Measurements from ENCODE around the gene GAS7. TPM values are rescaled to one million over a fixed set of nuclear protein-coding genes. Genes with fewer than 3 reads are reported as not detected.

Gene GAS7
- total RNA-seq, 1 donor from 2014 or later = 2.9 TPM

DNA sequence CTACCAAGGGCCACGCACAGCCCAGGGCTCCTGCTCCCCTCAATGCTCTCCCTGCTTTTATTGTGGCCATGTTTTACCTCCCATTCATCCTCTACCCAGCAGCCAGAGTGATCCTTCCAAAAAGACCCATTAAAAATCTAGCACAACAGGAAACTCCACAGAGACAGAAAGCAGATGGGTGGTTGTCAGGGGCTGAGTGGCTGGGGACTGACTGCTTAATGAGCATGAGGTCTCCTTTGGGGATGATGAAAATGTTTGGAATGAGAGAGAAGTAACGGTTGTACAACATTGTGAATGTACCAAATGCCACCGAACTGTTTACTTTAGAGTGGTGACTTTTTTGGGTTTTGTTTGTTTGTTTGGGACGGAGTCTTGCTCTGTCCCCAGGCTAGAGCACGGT lies 107.4 kb downstream of the GAS7 start:
- TF ChIP-seq EZH2phosphoT487 (IDR thresholded peaks at IDR 0.05) = no peak
- TF ChIP-seq, protein P1, sequence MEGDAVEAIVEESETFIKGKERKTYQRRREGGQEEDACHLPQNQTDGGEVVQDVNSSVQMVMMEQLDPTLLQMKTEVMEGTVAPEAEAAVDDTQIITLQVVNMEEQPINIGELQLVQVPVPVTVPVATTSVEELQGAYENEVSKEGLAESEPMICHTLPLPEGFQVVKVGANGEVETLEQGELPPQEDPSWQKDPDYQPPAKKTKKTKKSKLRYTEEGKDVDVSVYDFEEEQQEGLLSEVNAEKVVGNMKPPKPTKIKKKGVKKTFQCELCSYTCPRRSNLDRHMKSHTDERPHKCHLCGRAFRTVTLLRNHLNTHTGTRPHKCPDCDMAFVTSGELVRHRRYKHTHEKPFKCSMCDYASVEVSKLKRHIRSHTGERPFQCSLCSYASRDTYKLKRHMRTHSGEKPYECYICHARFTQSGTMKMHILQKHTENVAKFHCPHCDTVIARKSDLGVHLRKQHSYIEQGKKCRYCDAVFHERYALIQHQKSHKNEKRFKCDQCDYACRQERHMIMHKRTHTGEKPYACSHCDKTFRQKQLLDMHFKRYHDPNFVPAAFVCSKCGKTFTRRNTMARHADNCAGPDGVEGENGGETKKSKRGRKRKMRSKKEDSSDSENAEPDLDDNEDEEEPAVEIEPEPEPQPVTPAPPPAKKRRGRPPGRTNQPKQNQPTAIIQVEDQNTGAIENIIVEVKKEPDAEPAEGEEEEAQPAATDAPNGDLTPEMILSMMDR (IDR thresholded peaks at IDR 0.05) = no peak
- TF ChIP-seq EZH2 (IDR thresholded peaks at IDR 0.05) = no peak
- peaks cover 8% of the 10 kb centered on the region for H3K9me3 Mint-ChIP-seq
- no peak overlapping the region for H3K27ac Mint-ChIP-seq

DNA sequence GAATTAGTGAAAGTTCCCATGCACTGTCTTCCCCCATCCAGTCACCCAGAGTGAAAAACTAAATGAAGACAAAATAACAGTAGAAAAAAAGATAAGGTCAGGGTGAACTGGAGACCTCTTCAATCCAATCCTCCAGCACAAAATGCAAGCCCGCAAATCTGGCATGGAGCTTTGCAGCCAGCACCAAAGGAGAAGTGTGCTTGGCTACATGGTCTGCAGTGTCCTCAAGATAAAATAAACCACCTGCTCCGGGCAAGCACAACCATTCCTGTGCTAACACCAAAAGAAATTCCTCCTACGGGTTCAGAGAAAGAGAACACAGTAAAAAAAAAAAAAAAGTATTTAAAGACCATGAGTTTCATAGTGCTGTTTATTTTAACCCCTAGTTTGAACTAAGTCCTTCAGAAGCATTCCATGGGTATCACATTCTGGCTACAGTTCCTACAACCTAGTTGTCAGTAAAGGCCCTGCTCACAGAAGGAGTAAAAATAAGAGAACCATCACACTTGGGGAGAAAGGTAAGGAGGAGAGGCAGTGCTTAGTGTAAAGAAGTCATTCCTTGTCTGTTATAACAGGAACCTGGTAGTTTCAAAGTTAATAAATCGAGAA lies 109.1 kb downstream of the GAS7 start:
- H3K36me3 ChIP-seq = no peaks in the 10 kb centered on the region
- H3F3A ChIP-seq (ENCODE audit: low read depth) = no peaks in the 10 kb centered on the region
- no peaks in the 10 kb centered on the region for H3K4me1 ChIP-seq
- H3K4me3 Mint-ChIP-seq = no peak overlapping the region
- no peak for DNase-seq (ENCODE audit: low spot score)
- H3K27me3 ChIP-seq = no peaks in the 10 kb centered on the region
- no peak overlapping the region for H3K4me3 ChIP-seq
- H3K36me3 Mint-ChIP-seq = no peaks in the 10 kb centered on the region
- no peak for TF ChIP-seq EZH2phosphoT487 (IDR thresholded peaks at IDR 0.05)
- TF ChIP-seq, protein P1 (IDR thresholded peaks at IDR 0.05) = no peak
- TF ChIP-seq EZH2 (IDR thresholded peaks at IDR 0.05) = no peak
- no peaks in the 10 kb centered on the region for H3K9me3 ChIP-seq (ENCODE audit: low read depth)
- peaks cover 2% of the 10 kb centered on the region for H3K27me3 Mint-ChIP-seq (ENCODE audit: insufficient read depth, low read depth)
- peaks cover 24% of the 10 kb centered on the region for H3K4me1 Mint-ChIP-seq
- H3K27ac ChIP-seq = no peak overlapping the region
- no peaks in the 10 kb centered on the region for H4K20me1 ChIP-seq (ENCODE audit: low read depth)
- no peak overlapping the region for H3K4me2 ChIP-seq
- H3K9me3 Mint-ChIP-seq = peaks cover 8% of the 10 kb centered on the region
- no peak overlapping the region for H2AFZ ChIP-seq (replicated peaks)
- no peak overlapping the region for H3K27ac Mint-ChIP-seq
- no peak overlapping the region for H3K9ac ChIP-seq
- no peaks in the 10 kb centered on the region for H3K79me2 ChIP-seq (ENCODE audit: low read depth)

More for the DNA sequence above, 107.4 kb downstream of the GAS7 start:
- Histone ChIP-seq H3K4me1 (no peaks in the 10 kb centered on the region), H3K27me3 (no peaks in the 10 kb centered on the region), H4K20me1 (ENCODE audit: low read depth) (no peaks in the 10 kb centered on the region), H2AFZ (replicated peaks) (no peak overlapping the region), H3K4me3 (no peak overlapping the region), H3F3A (ENCODE audit: low read depth) (no peaks in the 10 kb centered on the region), H3K9me3 (ENCODE audit: low read depth) (no peaks in the 10 kb centered on the region), H3K4me2 (no peak overlapping the region), H3K36me3 (no peaks in the 10 kb centered on the region), H3K79me2 (ENCODE audit: low read depth) (no peaks in the 10 kb centered on the region), H3K27ac (no peak overlapping the region), H3K9ac (no peak overlapping the region)
- no peaks in the 10 kb centered on the region for H3K36me3 Mint-ChIP-seq
- DNase-seq (ENCODE audit: low spot score) = no peak
- peaks cover 19% of the 10 kb centered on the region for H3K4me1 Mint-ChIP-seq
- peaks cover 4% of the 10 kb centered on the region for H3K27me3 Mint-ChIP-seq (ENCODE audit: insufficient read depth, low read depth)
- H3K4me3 Mint-ChIP-seq = no peak overlapping the region

DNA sequence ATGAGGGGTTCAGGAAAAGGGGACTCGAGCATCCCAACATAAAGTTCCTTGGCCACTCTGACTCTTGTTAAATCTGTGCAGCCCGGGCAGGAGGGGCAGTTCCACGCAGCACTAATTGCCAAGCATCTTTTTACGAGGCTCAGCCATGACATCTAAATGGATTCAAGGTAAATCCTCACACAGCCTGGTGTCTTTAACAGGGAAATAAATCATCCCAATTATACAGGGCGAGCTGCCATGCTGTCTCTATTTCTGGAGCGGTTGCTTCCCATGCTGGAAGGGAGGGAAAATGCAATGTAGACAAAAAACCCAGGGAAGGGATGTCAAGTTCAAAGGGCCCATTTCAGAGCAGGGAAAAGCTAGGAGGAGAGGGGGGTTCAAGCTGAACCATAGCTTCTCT lies 110.0 kb downstream of the GAS7 start:
- H3K27ac Mint-ChIP-seq = no peak overlapping the region

More for the DNA sequence above, 110.0 kb downstream of the GAS7 start:
- TF ChIP-seq EZH2phosphoT487 (IDR thresholded peaks at IDR 0.05) = no peak
- no peak for TF ChIP-seq EZH2 (IDR thresholded peaks at IDR 0.05)
- TF ChIP-seq, protein P1 (IDR thresholded peaks at IDR 0.05) = no peak
- Histone ChIP-seq H3K36me3 (no peaks in the 10 kb centered on the region), H3K79me2 (ENCODE audit: low read depth) (no peaks in the 10 kb centered on the region), H3K4me3 (no peak overlapping the region), H3K4me1 (no peaks in the 10 kb centered on the region), H3K9me3 (ENCODE audit: low read depth) (no peaks in the 10 kb centered on the region), H4K20me1 (ENCODE audit: low read depth) (no peaks in the 10 kb centered on the region), H3K4me2 (no peak overlapping the region), H3K27ac (no peak overlapping the region), H3K27me3 (no peaks in the 10 kb centered on the region), H2AFZ (replicated peaks) (no peak overlapping the region), H3F3A (ENCODE audit: low read depth) (no peaks in the 10 kb centered on the region), H3K9ac (no peak overlapping the region)
- H3K36me3 Mint-ChIP-seq = peaks cover under 1% of the 10 kb centered on the region
- H3K9me3 Mint-ChIP-seq = peaks cover 11% of the 10 kb centered on the region
- DNase-seq (ENCODE audit: low spot score) = no peak
- peaks cover 24% of the 10 kb centered on the region for H3K4me1 Mint-ChIP-seq
- H3K4me3 Mint-ChIP-seq = no peak overlapping the region
- peaks cover 2% of the 10 kb centered on the region for H3K27me3 Mint-ChIP-seq (ENCODE audit: insufficient read depth, low read depth)
